HL-60 (cell line): ENCODE data around the gene DOCK1.

Experiments
- DNase-seq, 2 experiments: peaks; one replicate each; pipeline ENCODE4 v3.0.0-alpha.2; 2010 to 2020; ENCODE audit warnings: low read depth in 1 of 2, low spot score in 1 of 2
- H3K27ac ChIP-seq: fragments of 250-450 bp; sonication (Bioruptor Pico); replicated peaks from 2 replicates; pipeline ENCODE4 v1.5.1; 2020; ENCODE audit warnings: mild to moderate bottlenecking, moderate library complexity
- H3K27me3 ChIP-seq: fragments of 250-450 bp; sonication (Bioruptor Pico); 2 replicates; pipeline ENCODE4 v1.5.1; 2021; ENCODE audit warnings: mild to moderate bottlenecking, moderate library complexity; ENCODE audit not compliant: insufficient read depth, poor library complexity, severe bottlenecking
- H3K4me3 ChIP-seq: replicated peaks from 2 replicates; pipeline ENCODE4 v1.5.1; 2011; ENCODE audit warnings: mild to moderate bottlenecking, control low read depth, low read length; ENCODE audit not compliant: insufficient read depth
- GABPA ChIP-seq: IDR thresholded peaks from 2 replicates; pipeline ENCODE4 v1.6.1; 2012; ENCODE audit warnings: low read depth
- POLR2AphosphoS5 ChIP-seq: IDR thresholded peaks from 2 replicates; pipeline ENCODE4 v1.6.1; 2012; ENCODE audit warnings: low read depth
- REST ChIP-seq: IDR thresholded peaks from 2 replicates; pipeline ENCODE4 v1.6.1; 2012; ENCODE audit warnings: low read depth; ENCODE audit not compliant: insufficient replicate concordance
- SPI1 ChIP-seq: IDR thresholded peaks from 2 replicates; pipeline ENCODE4 v1.6.1; 2012; ENCODE audit warnings: low read depth, mild to moderate bottlenecking, borderline replicate concordance
- TF ChIP-seq, protein P1 (sequence below): IDR thresholded peaks from one replicate; pipeline ENCODE4 v1.5.1; 2011; ENCODE audit warnings: low read length, control low read depth, inconsistent platforms; ENCODE audit not compliant: insufficient read depth

DOCK1 gene

DNA sequence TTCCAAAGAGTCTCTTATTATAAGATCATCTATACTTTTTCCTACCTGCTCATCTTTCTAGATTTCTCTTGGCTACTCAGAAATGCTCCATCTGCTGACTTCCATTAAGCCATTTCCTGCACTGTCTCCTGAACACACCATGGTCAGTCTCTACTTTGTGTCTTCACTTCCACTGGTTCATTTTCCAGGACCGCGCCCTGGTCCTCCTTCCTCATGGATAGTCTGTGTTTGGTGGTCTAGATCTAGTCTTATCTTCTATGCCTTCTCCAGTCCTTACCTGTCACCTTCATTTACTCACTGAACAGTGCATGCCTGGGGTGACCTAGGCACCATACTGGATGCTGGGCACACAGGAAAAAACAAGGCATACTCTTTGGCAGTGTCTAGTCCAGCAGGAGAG is 279.4 kb downstream of the DOCK1 start:
- Histone ChIP-seq H3K27me3 (no peaks in the 10 kb centered on the region), H3K27ac (no peak overlapping the region), H3K4me3 (no peak overlapping the region)
- TF ChIP-seq GABPA (no peak), REST (no peak), SPI1 (no peak), POLR2AphosphoS5 (no peak)
- TF ChIP-seq, protein P1, sequence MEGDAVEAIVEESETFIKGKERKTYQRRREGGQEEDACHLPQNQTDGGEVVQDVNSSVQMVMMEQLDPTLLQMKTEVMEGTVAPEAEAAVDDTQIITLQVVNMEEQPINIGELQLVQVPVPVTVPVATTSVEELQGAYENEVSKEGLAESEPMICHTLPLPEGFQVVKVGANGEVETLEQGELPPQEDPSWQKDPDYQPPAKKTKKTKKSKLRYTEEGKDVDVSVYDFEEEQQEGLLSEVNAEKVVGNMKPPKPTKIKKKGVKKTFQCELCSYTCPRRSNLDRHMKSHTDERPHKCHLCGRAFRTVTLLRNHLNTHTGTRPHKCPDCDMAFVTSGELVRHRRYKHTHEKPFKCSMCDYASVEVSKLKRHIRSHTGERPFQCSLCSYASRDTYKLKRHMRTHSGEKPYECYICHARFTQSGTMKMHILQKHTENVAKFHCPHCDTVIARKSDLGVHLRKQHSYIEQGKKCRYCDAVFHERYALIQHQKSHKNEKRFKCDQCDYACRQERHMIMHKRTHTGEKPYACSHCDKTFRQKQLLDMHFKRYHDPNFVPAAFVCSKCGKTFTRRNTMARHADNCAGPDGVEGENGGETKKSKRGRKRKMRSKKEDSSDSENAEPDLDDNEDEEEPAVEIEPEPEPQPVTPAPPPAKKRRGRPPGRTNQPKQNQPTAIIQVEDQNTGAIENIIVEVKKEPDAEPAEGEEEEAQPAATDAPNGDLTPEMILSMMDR = no peak
- no peak for DNase-seq

DNA sequence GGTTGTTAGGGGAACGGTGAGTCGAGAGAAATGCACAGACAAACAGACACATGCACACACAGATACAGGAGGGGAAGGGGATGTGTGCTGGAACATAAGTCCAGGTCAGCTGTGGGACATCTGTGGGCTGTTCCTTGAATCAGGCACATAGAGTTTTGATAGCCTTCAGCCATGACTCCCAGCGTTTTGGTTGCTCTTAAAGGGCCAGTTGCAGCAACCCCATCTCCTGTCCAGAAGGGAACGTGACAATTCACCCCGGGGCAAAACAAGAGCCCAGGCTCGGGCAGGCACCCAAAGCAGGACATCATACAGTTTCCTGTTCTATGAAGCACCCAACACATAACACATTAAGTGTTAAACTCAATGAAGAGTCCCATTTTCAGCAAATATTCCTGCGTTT is 281.6 kb downstream of the DOCK1 start:
- Histone ChIP-seq H3K27me3 (no peaks in the 10 kb centered on the region), H3K27ac (no peak overlapping the region), H3K4me3 (no peak overlapping the region)
- DNase-seq = no peak
- TF ChIP-seq REST = no peak
- TF ChIP-seq GABPA = no peak
- TF ChIP-seq, protein P1 = no peak
- no peak for TF ChIP-seq SPI1
- TF ChIP-seq POLR2AphosphoS5 = no peak

GRCh38 chr10:127189226-127189625 is 284.0 kb downstream of the DOCK1 start:
- peaks cover 5% of the 10 kb centered on the region for H3K27me3 ChIP-seq

More at GRCh38 chr10:127189226-127189625, 284.0 kb downstream of the DOCK1 start:
- TF ChIP-seq SPI1 = no peak
- no peak for TF ChIP-seq POLR2AphosphoS5
- no peak for TF ChIP-seq REST
- TF ChIP-seq, protein P1 = no peak
- TF ChIP-seq GABPA = no peak
- Histone ChIP-seq H3K4me3 (no peak overlapping the region), H3K27ac (no peak overlapping the region)
- DNase-seq = no peak
